ENCODE results near the gene YPEL2.

Gene YPEL2

GRCh38 chr17:59436900-59437299, 105.4 kb downstream of the YPEL2 start:
- DNase-seq: no peak

GRCh38 chr17:59437791-59438281, 106.4 kb downstream of the YPEL2 start:
- DNase-seq: no peak

GRCh38 chr17:59439262-59439661, 107.8 kb downstream of the YPEL2 start:
- no peak for DNase-seq

DNA sequence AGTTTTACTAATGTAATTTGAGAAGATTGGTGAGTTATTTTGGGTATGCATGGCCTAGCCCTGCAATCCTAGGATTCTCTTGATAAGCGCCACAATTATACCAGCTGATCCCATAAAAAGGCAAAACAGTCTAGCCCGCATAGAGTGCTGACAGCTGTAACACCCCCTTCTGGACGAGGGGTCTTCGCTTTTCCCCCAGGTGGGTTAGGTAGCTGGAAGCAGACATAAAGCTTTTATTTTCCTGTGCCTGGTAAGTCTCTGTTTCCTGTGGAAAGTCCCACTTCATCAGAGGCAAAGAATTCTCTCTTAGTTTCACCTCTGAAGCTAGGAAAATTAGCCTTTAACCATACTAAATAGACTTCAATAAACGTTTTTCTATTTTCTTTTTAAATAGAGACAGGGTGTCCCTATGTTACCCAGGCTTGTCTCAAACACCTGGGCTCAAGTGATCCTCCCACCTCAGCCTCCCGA, 108.3 kb downstream of the YPEL2 start:
- DNase-seq: no peak

DNA sequence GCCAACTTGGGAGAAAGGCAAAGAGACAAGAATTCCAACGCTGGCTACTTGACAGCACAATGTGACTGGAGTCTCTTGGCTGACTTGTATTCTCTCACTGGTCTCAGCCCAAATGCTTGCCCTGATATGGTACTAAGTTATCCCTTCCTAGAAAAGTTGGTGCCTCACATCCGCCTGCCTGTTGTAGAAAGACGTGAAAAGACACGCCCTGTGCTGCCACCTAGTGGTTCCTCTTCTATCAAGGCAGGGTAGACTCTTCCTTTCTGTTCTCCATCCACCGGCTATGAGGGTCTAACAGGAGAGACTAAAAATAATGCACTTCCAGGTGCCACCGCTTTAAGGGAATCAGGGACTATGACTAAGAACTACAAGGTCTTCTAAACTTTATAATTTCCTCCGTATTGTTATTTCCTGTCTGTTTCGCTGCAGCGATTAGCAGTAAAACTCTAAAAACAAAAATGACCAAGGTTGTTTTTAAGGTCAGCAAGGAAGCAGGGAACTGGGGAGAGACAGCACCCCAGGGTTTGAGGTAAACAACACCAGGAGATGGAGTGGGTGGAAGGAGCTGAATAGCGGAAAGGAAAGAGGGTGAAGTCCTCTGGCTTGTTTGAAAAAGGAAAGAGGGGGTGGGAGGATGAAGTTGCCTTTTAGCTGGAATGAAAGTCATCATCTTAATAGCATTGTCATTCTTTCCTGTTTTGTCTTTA, 109.5 kb downstream of the YPEL2 start:
- DNase-seq: peak; percentile 77

GRCh38 chr17:59441464-59442096, 110.1 kb downstream of the YPEL2 start:
- DNase-seq: no peak

DNA sequence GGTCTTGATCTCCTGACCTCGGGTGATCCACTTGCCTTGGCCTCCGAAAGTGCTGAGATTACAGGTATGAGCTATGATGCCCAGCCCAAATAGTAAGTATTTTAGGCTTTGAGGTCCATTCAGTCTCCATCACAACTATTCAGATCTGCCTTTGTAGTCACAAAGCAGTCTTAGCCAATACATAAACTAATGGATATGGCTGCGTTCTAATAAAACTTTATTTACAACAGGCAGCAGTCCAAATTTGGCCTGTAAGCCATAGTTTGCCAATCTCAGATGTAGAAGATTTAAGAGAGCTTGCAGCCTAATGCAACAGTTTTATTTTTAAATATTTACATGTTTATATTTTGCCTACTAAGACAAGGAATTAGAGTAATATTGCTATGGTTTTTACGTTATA, 111.7 kb downstream of the YPEL2 start:
- DNase-seq: no peak
